Frontal cortex (tissue), 4 donors: ENCODE data around the gene RECQL. TPM values are rescaled to one million over a fixed set of nuclear protein-coding genes. Genes with fewer than 3 reads are reported as not detected.
"Not testable (repeated sequence)": the region's sequence is repeated elsewhere in the genome, so short reads cannot be mapped to it uniquely, and the experiment has no call there.

Experiments used
- DNase-seq, 2 donors: peaks; one replicate each; pipeline ENCODE4 v3.0.0; 2012; ENCODE audit warnings: low spot score in 2 of 2
- FAIRE-seq: peaks from 2 replicates; lab custom pipeline; 2012; peaks lifted over from hg19 to GRCh38; lab: Jason Lieb, UNC
- total RNA-seq: library from RNA; depleted of rRNA; stranded (reverse); fragments of >200 nt; gene quantifications from one replicate; pipeline ENCODE4 v1.2.3, GENCODE V29; 2014
- donor health status: control.
- donor health status: control.
- donor health status: control.

RECQL gene
- total RNA-seq, 1 donor from 2014 or later, result 33.0 TPM

- DNase-seq (no peak), FAIRE-seq (no peak)
Observed at GRCh38 chr12:21438643-21439042, 62.8 kb downstream of the RECQL start.

GRCh38 chr12:21434699-21435098 lies 66.7 kb downstream of the RECQL start:
- no peak for DNase-seq
- no peak for FAIRE-seq

GRCh38 chr12:21433525-21433924 lies 67.9 kb downstream of the RECQL start:
- FAIRE-seq (no peak), DNase-seq (no peak)

GRCh38 chr12:21429994-21430393 lies 71.4 kb downstream of the RECQL start:
- FAIRE-seq, result no peak

GRCh38 chr12:21428241-21428640 lies 73.2 kb downstream of the RECQL start:
- FAIRE-seq, result no peak
- DNase-seq, result no peak

More at GRCh38 chr12:21429994-21430393, 71.4 kb downstream of the RECQL start:
- no peak for DNase-seq

GRCh38 chr12:21419009-21419699 lies 82.3 kb downstream of the RECQL start:
- FAIRE-seq, result not testable (repeated sequence)

More at GRCh38 chr12:21419009-21419699, 82.3 kb downstream of the RECQL start:
- DNase-seq, result not testable (repeated sequence)

Other genes with a start within 250 kb of the RECQL start
- 4.9 TPM for gene SLCO1A2, start 166.7 kb downstream of the RECQL start, total RNA-seq
- under 0.01 TPM for gene IAPP, start 128.7 kb downstream of the RECQL start, total RNA-seq
- 17.5 TPM for gene PYROXD1, start 64.0 kb downstream of the RECQL start, total RNA-seq
- 47.7 TPM for gene GOLT1B, start 154 bp upstream of the RECQL start, total RNA-seq
- gene SPX, start 24.7 kb upstream of the RECQL start, total RNA-seq, result 0.41 TPM
- not detected for gene GYS2, start 103.2 kb upstream of the RECQL start, total RNA-seq
- gene LDHB, start 156.2 kb upstream of the RECQL start, total RNA-seq, result 495 TPM